BLaER1 (cell line): Measurements from ENCODE around the gene DNAJC18.

Source experiments
- H3K27ac ChIP-seq: shearing (Covaris generic); formaldehyde crosslinking; 2 replicates; pipeline ENCODE4 v1.8.1; 2022
- H3K27me3 ChIP-seq: shearing (Covaris generic); formaldehyde crosslinking; 2 replicates; pipeline ENCODE4 v1.8.1; 2022
- H3K36me3 ChIP-seq: shearing (Covaris generic); formaldehyde crosslinking; 2 replicates; pipeline ENCODE4 v1.8.1; 2022
- H3K4me1 ChIP-seq: shearing (Covaris generic); formaldehyde crosslinking; 2 replicates; pipeline ENCODE4 v1.8.1; 2022
- H3K4me2 ChIP-seq: shearing (Covaris generic); formaldehyde crosslinking; 2 replicates; pipeline ENCODE4 v1.8.1; 2022
- H3K4me3 ChIP-seq: shearing (Covaris generic); formaldehyde crosslinking; 2 replicates; pipeline ENCODE4 v1.8.1; 2022
- H3K9ac ChIP-seq: shearing (Covaris generic); formaldehyde crosslinking; 2 replicates; pipeline ENCODE4 v1.8.1; 2022
- H3K9me3 ChIP-seq: shearing (Covaris generic); formaldehyde crosslinking; 2 replicates; pipeline ENCODE4 v1.8.1; 2022
- H4K20me1 ChIP-seq: shearing (Covaris generic); formaldehyde crosslinking; 2 replicates; pipeline ENCODE4 v1.8.1; 2022
- Cebpa-rat ChIP-seq: shearing (Covaris generic); IDR thresholded peaks from 2 replicates; pipeline ENCODE4 v1.8.1; 2022

DNAJC18 gene

GRCh38 chr5:139408191-139408590 is 31.1 kb downstream of the DNAJC18 start:
- Histone ChIP-seq H3K27ac (no peak overlapping the region), H3K4me2 (peak overlapping the region; percentile 47; the same call in 1 of the 2 replicates)

GRCh38 chr5:139407517-139407916 is 31.8 kb downstream of the DNAJC18 start:
- H3K27ac ChIP-seq: no peak overlapping the region
- TF ChIP-seq Cebpa-rat: no peak
- H3K9ac ChIP-seq: no peak overlapping the region

More at GRCh38 chr5:139408191-139408590, 31.1 kb downstream of the DNAJC18 start:
- H3K9me3 ChIP-seq: no peaks in the 10 kb centered on the region
- peaks cover 68% of the 10 kb centered on the region for H3K4me1 ChIP-seq
- no peak overlapping the region for H3K4me3 ChIP-seq
- H3K9ac ChIP-seq: no peak overlapping the region
- no peaks in the 10 kb centered on the region for H4K20me1 ChIP-seq
- H3K27me3 ChIP-seq: no peaks in the 10 kb centered on the region
- H3K36me3 ChIP-seq: 0 out of 2 replicates have a peak, but pooled peaks cover 6% of the 10 kb centered on the region
- TF ChIP-seq Cebpa-rat: no peak

GRCh38 chr5:139406963-139407362 is 32.4 kb downstream of the DNAJC18 start:
- Histone ChIP-seq H3K9ac (no peak overlapping the region), H3K4me2 (no peak overlapping the region; the same call in 1 of the 2 replicates), H3K36me3 (no peaks in the 10 kb centered on the region), H4K20me1 (no peaks in the 10 kb centered on the region), H3K27ac (no peak overlapping the region), H3K4me3 (no peak overlapping the region), H3K27me3 (no peaks in the 10 kb centered on the region), H3K9me3 (no peaks in the 10 kb centered on the region), H3K4me1 (peaks cover 76% of the 10 kb centered on the region)
- no peak for TF ChIP-seq Cebpa-rat

More at GRCh38 chr5:139407517-139407916, 31.8 kb downstream of the DNAJC18 start:
- Histone ChIP-seq H4K20me1 (no peaks in the 10 kb centered on the region), H3K4me1 (peaks cover 74% of the 10 kb centered on the region), H3K36me3 (0 out of 2 replicates have a peak, but pooled peaks cover 1% of the 10 kb centered on the region), H3K9me3 (no peaks in the 10 kb centered on the region), H3K27me3 (no peaks in the 10 kb centered on the region), H3K4me3 (no peak overlapping the region), H3K4me2 (peak overlapping the region; percentile 47)

GRCh38 chr5:139404484-139404840 is 34.9 kb downstream of the DNAJC18 start:
- no peak for TF ChIP-seq Cebpa-rat

GRCh38 chr5:139403787-139404483 is 35.4 kb downstream of the DNAJC18 start, which contains the start of gene SPATA24:
TSS of gene SPATA24 (minus strand) at chr5:139404089. CDS start at chr5:139404060, 29 bp downstream.
- H3K4me3 ChIP-seq: peak within 1 kb of the TSS; percentile 64
- peaks cover 7% of the 10 kb centered on the region; the same call in 1 of the 2 replicates for H3K36me3 ChIP-seq
- peak within 1 kb of the TSS; percentile 75 for H3K9ac ChIP-seq
- H3K27me3 ChIP-seq: no peaks in the 10 kb centered on the region
- H3K4me2 ChIP-seq: peak within 1 kb of the TSS; percentile 89
- H3K9me3 ChIP-seq: no peaks in the 10 kb centered on the region
- peak within 1 kb of the TSS; percentile 81 for H3K27ac ChIP-seq
- TF ChIP-seq Cebpa-rat: no peak
- no peaks in the 10 kb centered on the region for H4K20me1 ChIP-seq
- H3K4me1 ChIP-seq: peaks cover 71% of the 10 kb centered on the region

More at GRCh38 chr5:139404484-139404840, 34.9 kb downstream of the DNAJC18 start:
- no peaks in the 10 kb centered on the region for H3K9me3 ChIP-seq
- peak overlapping the region; percentile 75 for H3K9ac ChIP-seq
- H3K27me3 ChIP-seq: no peaks in the 10 kb centered on the region
- H3K4me2 ChIP-seq: peak overlapping the region; percentile 89
- H3K4me1 ChIP-seq: peaks cover 69% of the 10 kb centered on the region
- H3K36me3 ChIP-seq: peaks cover 7% of the 10 kb centered on the region; the same call in 1 of the 2 replicates
- peak overlapping the region; percentile 64 for H3K4me3 ChIP-seq
- H4K20me1 ChIP-seq: no peaks in the 10 kb centered on the region
- peak overlapping the region; percentile 81 for H3K27ac ChIP-seq

GRCh38 chr5:139403418-139403786 is 35.9 kb downstream of the DNAJC18 start:
- Histone ChIP-seq H3K27ac (peak overlapping the region; percentile 81), H3K27me3 (no peaks in the 10 kb centered on the region), H3K9ac (peak overlapping the region; percentile 75), H4K20me1 (no peaks in the 10 kb centered on the region), H3K36me3 (peaks cover 7% of the 10 kb centered on the region; the same call in 1 of the 2 replicates), H3K4me1 (peaks cover 69% of the 10 kb centered on the region), H3K4me3 (peak overlapping the region; percentile 64), H3K9me3 (no peaks in the 10 kb centered on the region), H3K4me2 (peak overlapping the region; percentile 89)
- no peak for TF ChIP-seq Cebpa-rat

- Histone ChIP-seq H3K27me3 (no peaks in the 10 kb centered on the region), H3K9ac (peak overlapping the region; percentile 75; the same call in 1 of the 2 replicates), H3K36me3 (peaks cover 7% of the 10 kb centered on the region; the same call in 1 of the 2 replicates), H3K4me2 (peak overlapping the region; percentile 89), H3K4me3 (no peak overlapping the region), H4K20me1 (no peaks in the 10 kb centered on the region), H3K27ac (peak overlapping the region; percentile 81; the same call in 1 of the 2 replicates), H3K4me1 (peaks cover 69% of the 10 kb centered on the region), H3K9me3 (no peaks in the 10 kb centered on the region)
- TF ChIP-seq Cebpa-rat: no peak
Measured at GRCh38 chr5:139402561-139403158, 36.7 kb downstream of the DNAJC18 start.

GRCh38 chr5:139401546-139401945 is 37.8 kb downstream of the DNAJC18 start:
- H4K20me1 ChIP-seq: peaks cover 6% of the 10 kb centered on the region
- no peak overlapping the region for H3K9ac ChIP-seq
- no peaks in the 10 kb centered on the region for H3K27me3 ChIP-seq
- H3K9me3 ChIP-seq: no peaks in the 10 kb centered on the region
- H3K4me3 ChIP-seq: no peak overlapping the region
- TF ChIP-seq Cebpa-rat: no peak
- no peak overlapping the region for H3K27ac ChIP-seq
- H3K36me3 ChIP-seq: peaks cover 16% of the 10 kb centered on the region
- H3K4me1 ChIP-seq: peaks cover 68% of the 10 kb centered on the region
- no peak overlapping the region for H3K4me2 ChIP-seq

- Histone ChIP-seq H3K27me3 (no peaks in the 10 kb centered on the region), H3K9ac (no peak overlapping the region), H3K4me2 (peak overlapping the region; percentile 8; the same call in 1 of the 2 replicates), H3K4me1 (peaks cover 68% of the 10 kb centered on the region), H3K4me3 (no peak overlapping the region), H3K27ac (no peak overlapping the region), H3K36me3 (peaks cover 35% of the 10 kb centered on the region), H4K20me1 (peaks cover 26% of the 10 kb centered on the region), H3K9me3 (no peaks in the 10 kb centered on the region)
- no peak for TF ChIP-seq Cebpa-rat
Measured at GRCh38 chr5:139399501-139400121, 39.7 kb downstream of the DNAJC18 start.
